GM19240 (cell line): Measurements from ENCODE around the gene GALM.
"Not testable (repeated sequence)": the region's sequence is repeated elsewhere in the genome, so short reads cannot be mapped to it uniquely, and the experiment has no call there.

Source experiments
- DNase-seq: peaks from one replicate; pipeline ENCODE4 v3.0.0; 2011; ENCODE audit warnings: low spot score; ENCODE audit not compliant: insufficient read length

The GALM gene

GRCh38 chr2:38676681-38677080 lies 10.8 kb downstream of the GALM start:
- DNase-seq = no peak

DNA sequence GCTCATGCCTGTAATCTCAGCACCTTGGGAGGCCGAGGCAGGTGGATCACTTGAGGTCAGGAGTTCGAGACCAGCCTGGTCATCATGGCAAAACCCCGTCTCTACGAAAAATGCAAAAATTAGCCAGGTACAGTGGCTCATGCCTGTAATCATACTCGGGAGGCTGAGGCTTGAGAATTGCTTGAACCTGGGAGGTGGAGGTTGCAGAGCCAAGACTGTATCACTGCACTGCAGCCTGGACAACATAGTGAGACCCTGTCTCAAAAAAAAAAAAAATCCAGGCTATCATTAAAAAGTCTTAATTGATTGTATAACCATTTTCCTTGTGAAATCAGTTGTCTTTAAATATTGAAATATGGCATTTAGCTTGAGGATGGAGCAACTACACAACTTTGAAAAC lies 15.0 kb downstream of the GALM start:
- not testable (repeated sequence) for DNase-seq

DNA sequence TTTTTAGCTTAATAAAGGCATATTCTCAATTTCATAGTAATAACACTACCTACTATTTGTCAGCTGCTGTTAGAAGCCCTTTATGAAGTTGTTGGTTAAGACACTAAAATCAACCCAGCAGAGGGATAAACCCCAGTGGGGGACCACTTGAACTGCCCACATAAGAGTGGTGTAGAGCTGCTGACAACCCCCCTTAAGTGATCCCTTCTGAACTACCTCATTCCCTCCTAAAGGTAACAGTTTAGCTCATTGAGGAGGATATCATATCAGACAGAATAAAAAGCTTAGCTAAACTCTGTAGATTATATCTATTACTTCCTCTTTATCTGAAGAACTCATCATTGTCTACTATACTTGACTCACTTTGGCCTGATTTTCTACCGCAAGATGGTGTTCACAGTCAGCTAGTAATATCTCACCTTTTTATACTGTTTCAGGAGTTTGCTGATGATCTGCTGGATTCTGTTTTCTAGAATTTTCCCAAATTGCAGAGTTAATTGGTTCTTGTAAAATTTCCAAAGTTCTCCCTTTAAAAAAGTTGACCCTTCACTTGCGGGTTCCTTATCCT lies 16.2 kb downstream of the GALM start:
- DNase-seq = no peak

GRCh38 chr2:38682620-38683019 lies 16.7 kb downstream of the GALM start:
- DNase-seq = not testable (repeated sequence)

DNA sequence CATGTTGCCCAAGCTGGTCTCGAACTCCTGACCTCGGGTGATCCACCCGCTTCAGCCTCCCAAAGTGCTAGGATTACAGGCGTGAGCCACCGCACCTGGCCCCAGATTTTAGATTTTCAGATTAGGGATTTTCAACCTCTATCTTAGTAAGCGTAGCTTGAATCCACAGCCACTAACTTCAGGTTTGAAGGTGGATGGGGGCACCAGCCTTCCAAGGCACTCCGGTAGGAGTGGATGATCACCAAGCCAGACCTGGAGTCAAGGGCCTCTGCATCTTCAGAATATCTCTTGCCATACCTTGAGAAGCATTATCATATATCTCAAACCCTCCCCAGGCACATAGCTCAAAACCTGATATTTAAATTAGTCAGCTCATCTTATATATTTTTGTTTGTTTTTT lies 17.9 kb downstream of the GALM start:
- no peak for DNase-seq

DNA sequence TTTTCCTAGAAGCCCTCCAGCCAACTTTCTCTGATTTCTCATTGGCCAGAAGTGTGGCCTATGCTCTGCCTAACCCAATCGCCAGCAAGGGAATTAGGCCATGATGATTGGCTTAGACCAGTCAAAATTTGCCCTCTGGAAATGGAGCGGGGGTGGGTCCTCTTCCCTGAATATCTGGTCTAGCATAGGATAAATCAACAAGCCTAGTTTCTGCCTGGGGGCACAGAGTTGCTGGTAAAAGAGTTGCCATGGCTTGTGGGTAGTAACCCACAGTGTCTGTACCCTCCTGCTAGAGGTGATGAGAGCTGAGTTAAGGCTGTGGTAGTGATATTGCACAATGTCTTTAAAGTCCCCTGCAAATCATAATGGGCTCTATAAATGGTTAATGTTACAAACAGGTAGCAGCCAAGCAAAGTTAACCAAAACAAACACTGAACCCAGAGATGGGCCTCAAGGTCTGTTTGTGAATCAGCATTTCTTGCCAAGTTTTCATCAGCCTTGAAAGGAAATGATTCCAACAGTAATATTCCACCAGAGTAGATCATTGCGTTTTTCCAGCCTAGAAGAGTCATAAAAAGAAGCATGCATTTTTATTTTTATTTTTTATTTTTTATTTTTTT lies 19.3 kb downstream of the GALM start:
- no peak for DNase-seq

DNA sequence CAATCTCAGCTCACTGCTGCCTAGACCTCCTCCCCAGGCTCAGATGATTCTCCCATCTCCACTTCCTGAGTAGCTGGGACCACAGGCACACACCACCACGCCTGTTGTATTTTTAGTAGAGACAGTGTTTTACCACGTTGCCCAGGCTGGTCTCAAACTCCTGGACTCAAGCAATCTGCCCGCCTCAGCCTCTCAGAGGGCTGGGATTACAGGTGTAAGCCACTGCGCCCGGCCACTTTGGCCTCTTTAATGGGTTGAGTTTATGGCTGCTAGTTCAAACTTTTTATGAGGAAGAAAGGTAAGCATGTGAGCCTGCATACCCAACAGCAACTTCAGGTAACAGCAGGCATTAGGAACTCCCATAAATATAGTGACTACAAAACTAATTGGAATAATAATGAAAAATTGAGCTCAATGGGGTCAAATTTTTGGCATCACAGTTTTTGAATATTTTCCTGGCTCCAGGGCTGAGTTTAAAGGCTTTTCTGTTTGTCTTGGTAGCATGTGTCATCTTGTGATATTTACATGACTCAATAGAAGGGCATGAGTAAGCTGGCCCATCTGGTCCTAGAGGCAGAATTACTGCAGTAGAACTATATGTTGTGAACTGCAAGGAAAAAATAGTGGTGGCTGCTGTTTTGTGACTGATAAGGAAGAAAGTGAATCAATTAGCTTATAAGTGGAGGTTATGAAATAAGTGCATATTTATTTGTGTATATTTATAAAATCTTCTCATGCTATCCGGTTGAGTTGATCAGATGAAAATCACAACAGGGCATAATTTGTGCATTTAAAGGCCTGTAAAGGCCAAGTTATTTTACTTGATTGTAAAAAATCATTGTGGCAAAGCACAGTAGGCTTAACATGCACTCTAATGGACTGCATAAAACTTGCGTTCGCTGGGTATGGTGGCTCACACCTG lies 24.8 kb downstream of the GALM start:
- no peak for DNase-seq

GRCh38 chr2:38691994-38692393 lies 26.1 kb downstream of the GALM start:
- no peak for DNase-seq

- no peak for DNase-seq
Observed at GRCh38 chr2:38692636-38693318, 26.9 kb downstream of the GALM start.

DNA sequence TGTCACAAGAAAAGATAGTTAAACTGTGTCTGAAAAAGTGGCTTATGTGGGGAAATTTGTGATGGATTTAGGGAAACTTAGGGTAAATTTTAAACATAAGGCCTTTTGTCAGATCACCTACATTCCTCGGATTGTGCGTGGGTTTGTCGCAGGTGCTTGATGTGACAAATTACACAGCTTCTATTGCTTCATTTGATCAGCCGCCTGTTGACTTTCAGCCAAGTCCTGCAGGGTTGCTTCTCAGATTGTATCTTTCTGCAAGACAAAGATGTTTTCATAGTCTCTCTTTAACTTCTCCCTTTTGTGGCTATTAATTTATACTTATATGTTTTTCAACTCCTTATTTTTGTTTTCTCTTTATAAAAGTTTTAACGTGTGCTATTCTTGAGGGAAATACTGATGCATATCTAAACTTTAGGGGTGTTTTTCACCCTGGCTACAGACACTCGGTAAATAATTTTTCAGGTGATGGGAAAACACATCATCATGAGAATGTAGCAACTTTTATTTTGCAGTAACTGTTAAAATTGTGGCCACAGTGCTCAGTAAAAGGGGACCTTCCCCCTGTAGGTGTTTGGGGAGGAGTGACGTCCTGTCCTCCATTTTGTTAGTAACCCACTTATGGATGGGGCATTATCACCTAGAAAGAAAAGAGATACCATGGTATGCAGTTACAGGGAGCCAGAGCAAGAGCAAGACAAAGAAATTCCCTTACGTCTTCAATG lies 31.4 kb downstream of the GALM start:
- DNase-seq = no peak

- no peak for DNase-seq
Observed at GRCh38 chr2:38698467-38699003, 32.6 kb downstream of the GALM start.

GRCh38 chr2:38700113-38700785 lies 34.3 kb downstream of the GALM start:
- no peak for DNase-seq

DNA sequence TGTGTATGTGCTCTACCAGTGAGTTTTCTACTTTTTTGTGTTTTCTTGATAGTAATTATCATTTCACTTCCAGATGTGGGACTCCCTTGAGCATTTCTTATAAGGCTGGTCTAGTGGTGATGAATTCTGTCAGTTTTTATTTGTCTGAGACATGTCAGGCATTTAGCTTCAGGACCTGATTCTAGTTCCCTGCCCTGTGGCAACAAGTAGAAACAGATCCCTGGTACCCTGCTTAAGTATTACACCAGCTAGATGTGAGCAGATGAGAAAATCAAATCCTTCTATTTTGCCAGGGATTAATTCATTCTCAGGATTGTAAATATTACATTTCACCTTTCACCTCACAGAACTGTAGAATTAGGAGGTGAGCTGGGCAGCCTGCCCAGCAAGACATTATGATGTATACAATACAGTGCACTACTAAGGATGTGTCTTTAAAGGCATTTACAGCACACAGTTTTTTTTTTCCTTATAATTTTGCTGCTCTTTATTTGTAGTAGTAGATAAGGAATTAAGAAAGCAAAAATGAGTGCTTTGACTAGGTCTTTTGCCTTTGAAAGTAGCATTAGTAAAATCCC lies 35.1 kb downstream of the GALM start:
- DNase-seq = no peak

DNA sequence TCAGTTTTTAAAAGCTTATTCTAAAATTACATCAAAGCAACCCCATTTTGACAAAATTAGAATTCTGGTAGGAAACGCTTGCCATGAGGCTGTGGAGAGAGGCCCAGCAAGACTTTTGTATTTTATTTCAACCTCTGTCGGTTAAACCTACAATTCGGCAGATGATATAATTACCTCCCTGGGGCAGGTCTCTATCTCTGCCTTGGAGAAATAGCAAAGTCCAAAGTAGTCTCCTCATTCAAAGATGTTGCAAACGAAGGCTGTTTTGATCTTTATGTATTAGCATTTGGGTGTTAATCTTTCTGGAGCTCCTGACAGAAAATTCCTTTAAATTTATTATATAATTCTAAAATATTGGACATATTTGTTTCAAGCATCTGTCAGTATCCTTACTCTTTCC lies 35.6 kb downstream of the GALM start:
- DNase-seq = no peak

DNA sequence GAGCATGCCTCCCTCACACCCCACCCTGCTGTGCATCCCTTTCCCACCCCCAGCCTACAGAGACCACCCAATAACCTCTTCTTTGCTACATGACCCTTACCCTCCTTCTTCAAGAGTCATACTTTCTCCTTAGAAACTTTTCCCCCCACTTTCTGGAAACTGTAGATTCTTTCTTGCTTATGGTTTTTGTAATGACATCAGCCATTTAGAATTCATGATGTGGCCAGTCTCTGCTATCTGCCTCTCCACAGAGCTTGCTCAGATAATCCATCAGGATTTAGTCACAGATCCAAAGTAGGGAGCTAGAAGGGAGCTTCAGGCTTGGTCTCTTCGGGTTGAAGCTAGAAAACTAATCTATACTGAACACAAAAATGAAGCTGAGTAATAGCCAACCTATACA lies 36.5 kb downstream of the GALM start:
- DNase-seq = no peak

DNA sequence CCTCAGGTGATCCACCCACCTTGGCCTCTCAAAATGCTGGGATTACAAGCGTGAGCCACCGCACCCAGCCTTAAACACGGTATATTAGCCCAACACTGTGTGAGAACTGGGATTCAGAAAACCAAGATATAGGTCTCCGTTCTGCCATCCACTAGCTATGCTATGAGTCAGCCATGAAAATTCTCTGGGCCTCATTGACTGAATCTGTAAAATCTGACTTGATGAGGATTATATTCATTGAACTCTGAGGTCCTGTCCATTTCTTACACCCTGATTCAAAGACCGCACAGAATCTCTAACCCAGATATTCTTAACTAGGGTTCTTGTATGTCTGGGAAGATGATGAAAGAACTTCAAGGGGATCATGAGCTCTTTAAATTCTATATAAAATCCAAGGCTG lies 37.4 kb downstream of the GALM start:
- not testable (repeated sequence) for DNase-seq

DNA sequence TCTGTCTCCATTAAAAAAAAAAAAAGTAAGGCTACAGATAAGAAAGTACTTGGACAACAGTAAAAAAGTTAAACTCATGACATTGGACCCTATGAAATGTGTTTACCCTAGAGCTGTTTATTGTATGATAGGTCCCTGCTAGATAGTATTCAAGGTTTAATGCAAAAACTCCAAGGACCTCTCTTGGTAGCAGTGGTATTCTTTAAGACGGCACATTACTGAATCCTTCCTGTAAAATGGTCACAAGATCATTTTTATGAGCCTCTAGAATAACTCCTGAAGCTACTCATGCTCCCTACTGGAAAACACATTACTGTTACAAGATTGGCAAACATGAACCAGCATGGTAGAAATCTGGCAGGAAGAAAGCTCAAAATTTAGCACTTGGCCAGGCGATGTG lies 38.8 kb downstream of the GALM start:
- DNase-seq = no peak

- DNase-seq = no peak
Observed at GRCh38 chr2:38706846-38707345, 41.0 kb downstream of the GALM start.

GRCh38 chr2:38708491-38708890 lies 42.6 kb downstream of the GALM start:
- DNase-seq = not testable (repeated sequence)
